Lower leg skin (tissue), 4 donors: ENCODE measurements around the gene EXTL2. TPM values are rescaled to one million over a fixed set of nuclear protein-coding genes. Genes with fewer than 3 reads are reported as not detected.

Experiments
- DNase-seq, 2 donors: peaks; one replicate each; pipeline ENCODE4 v3.0.0-alpha.2; 2019; ENCODE audit warnings: low spot score in 2 of 2
- H3K4me3 ChIP-seq: fragments of 200-600 bp; sonication (generic); 2 replicates; pipeline ENCODE4 v1.5.1; 2017; ENCODE audit warnings: mild to moderate bottlenecking, low read depth; ENCODE audit not compliant: poor library complexity, severe bottlenecking
- CTCF ChIP-seq, 3 donors: fragments of 450-650 bp; IDR thresholded peaks; one replicate each; pipeline ENCODE4 v1.5.1; 2016; ENCODE audit warnings: antibody characterized with exemption in 3 of 3, mild to moderate bottlenecking in 3 of 3, moderate library complexity in 2 of 3
- POLR2A ChIP-seq, 2 donors: fragments of 450-650 bp; IDR thresholded peaks; one replicate each; pipeline ENCODE4 v1.6.1; 2016 to 2017; ENCODE audit warnings: antibody characterized with exemption in 2 of 2, mild to moderate bottlenecking in 1 of 2, moderate library complexity in 1 of 2
- WGBS, 2 donors: methylation state at CpG; one replicate each; pipeline ENCODE4 v1.1.5; 2018; 5-methylcytosine and 5-hydroxymethylcytosine counted together
- intact Hi-C: fragments of 100-400 bp; cut with DNase I; formaldehyde crosslinking; loops from one replicate; pipeline ENCODE4 v1.15.0; 2023; ENCODE audit warnings: low total_unique reads
- total RNA-seq, 4 donors: library from RNA; depleted of rRNA; stranded (reverse); fragments of >200 nt; gene quantifications; one replicate each; pipeline ENCODE4 v1.1.0, GENCODE V29; 2016

Gene EXTL2
- total RNA-seq, 4 donors from 2014 or later, result 2.3 to 5.6 (median 4.2) TPM

GRCh38 chr1:100926240-100926639, 31.6 kb upstream of the EXTL2 start:
- H3K4me3 ChIP-seq, result no peak overlapping the region
- WGBS, 2 donors, result 96 to 99% methylated on average over 2 of the region's 2 CpGs
- no peak for TF ChIP-seq POLR2A (IDR thresholded peaks at IDR 0.05)
- TF ChIP-seq CTCF (IDR thresholded peaks at IDR 0.05), result no peak
- DNase-seq, result no peak
- intact Hi-C loops, result loop anchor here (10.0 kb wide), 2 partner anchors 329 to 359 kb away; no protein-coding TSS in a partner anchor

- intact Hi-C loops, result loop anchor here (10.0 kb wide), 2 partner anchors 330 to 360 kb away; no protein-coding TSS in a partner anchor
- no peak for DNase-seq
- TF ChIP-seq POLR2A (IDR thresholded peaks at IDR 0.05) (no peak), CTCF (IDR thresholded peaks at IDR 0.05) (no peak)
- WGBS, 2 donors, result 83 to 85% methylated on average over 2 of the region's 2 CpGs
- no peak overlapping the region for H3K4me3 ChIP-seq
These were observed 30.3 kb upstream of the EXTL2 start for GRCh38 chr1:100924991-100925390.

GRCh38 chr1:100924212-100924611, 29.6 kb upstream of the EXTL2 start:
- TF ChIP-seq POLR2A (IDR thresholded peaks at IDR 0.05) (no peak), CTCF (IDR thresholded peaks at IDR 0.05) (no peak)
- no peak overlapping the region for H3K4me3 ChIP-seq
- no peak for DNase-seq
- intact Hi-C loops, result loop anchor here (10.0 kb wide), 2 partner anchors 331 to 361 kb away; no protein-coding TSS in a partner anchor

- 40 to 42% methylated on average over 3 of the region's 3 CpGs for WGBS, 2 donors
- intact Hi-C loops, result loop anchor here (10.0 kb wide), 2 partner anchors 334 to 364 kb away; no protein-coding TSS in a partner anchor
- no peak for TF ChIP-seq CTCF (IDR thresholded peaks at IDR 0.05)
- no peak for TF ChIP-seq POLR2A (IDR thresholded peaks at IDR 0.05)
- no peak overlapping the region for H3K4me3 ChIP-seq
- no peak for DNase-seq
These were observed 26.6 kb upstream of the EXTL2 start for GRCh38 chr1:100921110-100921706.

GRCh38 chr1:100912019-100912418, 17.4 kb upstream of the EXTL2 start:
- no peak for DNase-seq
- no peak for TF ChIP-seq CTCF (IDR thresholded peaks at IDR 0.05)
- TF ChIP-seq POLR2A (IDR thresholded peaks at IDR 0.05), result no peak
- intact Hi-C loops, result no loop called here
- no peak overlapping the region for H3K4me3 ChIP-seq

- no peak overlapping the region for H3K4me3 ChIP-seq
- no peak for DNase-seq
- intact Hi-C loops, result no loop called here
- TF ChIP-seq POLR2A (IDR thresholded peaks at IDR 0.05) (no peak), CTCF (IDR thresholded peaks at IDR 0.05) (no peak)
These were observed 14.4 kb upstream of the EXTL2 start for GRCh38 chr1:100909018-100909417.
